Endometrial microvascular endothelial cells (primary cell): ENCODE results near the gene CRYL1. TPM values are rescaled to one million over a fixed set of nuclear protein-coding genes. Genes with fewer than 3 reads are reported as not detected.

Source experiments
- in situ Hi-C: cut with HindIII; loops from 2 replicates; pipeline ENCODE4 v1.10.0; 2017; ENCODE audit warnings: low sequenced_read_pairs, low pct_unique_long_range_greater_than_20kb; ENCODE audit errors: inconsistent ontology term
- total RNA-seq: library from RNA; depleted of rRNA; stranded (reverse); fragments of >200 nt; gene quantifications from one replicate; pipeline ENCODE4 v1.2.3, GENCODE V29; 2015; ENCODE audit errors: inconsistent ontology term

The CRYL1 gene
- total RNA-seq, 1 donor from 2014 or later: 53.2 TPM

DNA sequence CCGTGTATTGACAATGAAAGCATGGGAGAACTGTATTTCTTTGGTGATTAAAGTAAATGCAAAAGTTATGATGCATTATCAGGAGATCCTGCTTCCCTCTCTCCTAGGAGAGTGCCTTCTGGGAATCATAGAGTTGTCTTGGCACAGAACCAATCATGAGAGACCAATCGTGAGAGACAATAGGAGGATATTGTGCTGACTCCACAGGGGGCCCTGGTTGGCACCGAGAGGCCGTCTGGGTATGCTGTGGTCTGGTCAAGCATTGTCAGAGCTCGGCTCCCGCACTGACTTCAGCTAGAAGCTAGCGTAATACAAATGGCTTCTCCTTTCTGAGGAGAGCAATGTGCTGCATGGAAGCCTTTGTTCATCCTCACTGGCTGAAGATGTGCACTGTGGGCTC is 162.1 kb downstream of the CRYL1 start:
- in situ Hi-C loops: no loop called here

DNA sequence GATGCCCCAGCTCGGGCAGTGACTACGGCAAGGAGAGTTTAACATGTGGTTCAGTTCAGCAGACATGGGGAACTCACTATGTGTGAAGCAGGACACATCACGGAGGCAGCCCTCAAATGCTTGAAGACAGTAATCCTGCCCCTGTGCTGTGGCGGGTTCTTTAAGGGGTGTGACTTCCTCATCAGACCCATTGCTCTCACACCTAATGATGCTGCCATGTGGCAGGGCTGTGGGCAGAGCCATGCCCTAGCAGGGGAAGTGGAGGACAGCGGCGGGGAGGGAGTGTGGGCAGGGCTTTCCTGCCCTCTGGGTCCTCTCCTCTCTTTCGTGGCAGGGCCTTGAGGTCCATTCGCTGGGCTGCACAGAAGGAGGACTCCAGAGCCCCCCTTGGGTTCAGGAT is 162.5 kb downstream of the CRYL1 start:
- in situ Hi-C loops: no loop called here

DNA sequence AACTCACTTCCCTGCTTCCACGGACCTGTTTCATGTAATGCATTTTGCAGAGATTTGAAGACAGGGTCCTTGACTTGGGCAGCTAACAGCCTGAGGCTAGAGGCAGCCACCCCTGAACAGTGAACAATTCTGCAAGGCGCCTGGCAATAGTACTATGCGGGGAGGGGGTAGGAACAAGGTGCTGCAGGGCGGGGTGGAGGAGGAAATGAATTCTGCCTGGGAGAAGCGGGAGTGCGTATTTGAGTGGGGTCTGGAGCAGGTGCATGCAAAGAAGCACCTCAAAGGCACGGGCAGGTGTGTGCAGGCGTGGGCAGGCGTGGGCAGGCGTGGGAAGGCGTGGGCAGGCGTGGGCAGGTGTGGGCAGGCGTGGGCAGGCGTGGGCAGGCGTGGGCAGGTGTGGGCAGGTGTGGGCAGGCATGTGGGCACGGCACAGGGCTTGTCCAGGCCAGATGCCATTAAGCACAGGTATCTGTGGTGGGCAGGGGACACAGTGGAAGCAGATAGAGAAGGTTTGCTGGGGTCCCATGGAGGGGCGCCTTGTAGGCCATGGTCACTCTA is 163.1 kb downstream of the CRYL1 start:
- in situ Hi-C loops: no loop called here

DNA sequence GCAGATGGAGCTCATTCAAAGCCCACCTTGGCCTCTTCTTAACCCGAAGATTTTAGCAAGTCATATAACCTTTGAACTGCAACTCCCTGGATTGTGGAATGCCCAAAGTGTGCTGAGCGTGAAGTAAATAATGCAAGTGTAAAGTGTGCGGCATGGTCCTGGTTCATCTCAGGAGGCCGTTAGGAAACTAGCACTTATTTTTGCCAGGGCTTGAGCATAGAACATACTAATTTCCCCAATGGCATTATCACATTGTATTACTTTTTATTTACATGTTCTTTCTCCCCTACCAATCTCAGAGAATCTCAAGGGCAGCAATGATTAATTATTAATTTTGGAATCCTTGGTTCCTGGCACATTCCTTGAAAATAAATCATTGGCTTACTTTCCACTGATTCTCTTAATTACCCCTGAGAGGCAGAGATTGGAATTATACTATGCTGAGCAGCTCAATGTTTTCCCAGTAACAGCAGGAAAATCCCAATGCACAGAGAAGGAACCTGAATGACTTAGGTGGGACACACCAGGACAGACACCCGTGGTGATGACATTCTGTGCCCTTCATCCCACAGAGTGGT is 164.7 kb downstream of the CRYL1 start:
- in situ Hi-C loops: no loop called here

DNA sequence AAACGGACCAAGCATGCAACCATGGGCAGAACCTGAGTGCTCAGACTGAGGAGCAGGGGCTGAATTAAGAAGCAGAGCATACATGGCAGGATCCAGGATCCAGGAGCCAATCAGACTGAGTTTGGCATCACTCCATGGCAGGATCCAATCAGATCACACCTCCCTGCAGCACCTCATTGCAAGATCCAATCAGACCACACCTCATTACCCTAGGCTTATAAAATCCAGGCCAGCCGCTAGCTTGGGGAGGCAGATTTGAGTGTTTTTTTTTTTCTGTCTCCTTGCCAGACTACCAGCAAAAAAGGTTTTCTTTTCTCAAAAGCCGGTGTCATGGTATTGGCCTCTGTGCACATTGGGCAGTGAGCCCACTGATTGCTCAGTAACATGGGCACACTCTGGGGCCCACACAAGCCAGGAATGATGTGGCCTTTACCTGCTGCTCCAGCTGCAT is 165.6 kb downstream of the CRYL1 start:
- in situ Hi-C loops: no loop called here

DNA sequence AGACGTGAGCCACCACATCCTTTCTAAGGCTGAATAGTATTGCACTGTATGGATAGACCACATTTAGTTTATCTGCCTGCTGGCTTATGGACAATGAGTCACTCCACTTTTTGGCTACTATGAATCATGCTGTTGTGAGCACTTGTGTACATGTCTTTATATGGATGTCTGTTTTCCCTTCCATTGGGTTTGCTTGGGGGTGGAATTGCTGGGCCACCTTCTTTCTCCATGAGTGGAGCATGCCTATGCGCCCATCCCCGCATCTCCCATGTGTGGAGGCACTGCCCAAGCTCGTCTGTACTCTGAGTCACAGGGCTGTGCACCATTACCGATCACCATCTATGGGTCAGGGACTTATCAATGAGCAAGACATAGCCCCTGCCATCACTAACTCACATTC is 166.3 kb downstream of the CRYL1 start:
- in situ Hi-C loops: no loop called here

DNA sequence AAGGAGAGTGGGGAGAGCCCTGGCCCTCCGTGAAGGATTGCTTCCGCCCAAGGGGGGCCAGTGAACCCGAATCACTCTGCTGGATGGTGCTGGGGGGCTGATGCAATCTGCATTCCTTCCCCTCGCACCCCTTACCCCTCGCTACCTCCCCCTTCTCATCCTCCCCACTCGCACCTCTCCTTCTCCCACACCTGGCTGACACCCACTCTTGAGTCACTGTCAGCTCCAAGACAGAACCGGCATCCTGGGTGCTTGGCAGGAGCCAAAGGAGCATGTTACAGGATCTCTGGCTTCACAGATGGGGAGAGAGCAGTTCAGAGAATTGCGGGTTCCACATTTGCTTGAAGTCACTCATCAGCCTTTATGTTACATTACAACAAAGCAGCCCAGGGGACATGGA is 167.6 kb downstream of the CRYL1 start:
- in situ Hi-C loops: no loop called here

DNA sequence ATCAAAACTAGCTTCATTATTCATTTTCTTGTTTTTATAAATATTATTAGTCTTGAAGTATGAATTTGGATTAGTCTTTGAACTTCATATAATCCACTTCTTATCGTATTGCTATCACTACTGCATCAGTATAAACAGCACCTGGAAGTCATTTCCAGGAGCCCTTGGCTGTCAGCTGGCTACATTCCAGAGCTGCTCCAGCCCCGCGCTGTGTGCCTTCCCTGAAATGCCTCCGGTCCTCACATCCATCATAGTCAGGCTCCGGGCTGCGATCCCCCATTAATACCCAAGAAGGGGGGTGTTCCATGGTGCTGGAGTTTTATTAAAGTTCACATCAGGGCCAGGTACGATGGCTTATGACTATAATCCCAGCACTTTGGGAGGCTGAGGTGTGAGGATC is 169.2 kb downstream of the CRYL1 start:
- in situ Hi-C loops: no loop called here

DNA sequence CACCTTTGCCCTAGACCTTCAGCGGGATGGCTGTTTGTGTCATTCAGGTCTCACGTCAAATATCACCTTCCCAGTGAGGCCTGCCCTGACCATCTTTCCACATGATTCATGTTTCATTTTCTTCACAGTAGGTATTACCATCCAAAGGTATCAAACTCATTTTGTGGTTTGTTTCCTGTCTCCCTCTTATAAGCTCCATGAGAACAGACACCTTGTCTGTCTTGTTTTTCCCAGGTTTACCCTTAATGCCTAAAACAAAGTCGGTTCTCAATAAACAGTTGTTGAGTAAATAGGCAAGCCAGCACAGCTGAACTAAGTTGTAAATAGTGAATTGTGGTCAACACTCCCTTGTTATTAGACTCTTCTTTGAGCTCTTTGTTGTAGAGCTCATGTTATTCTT is 170.9 kb downstream of the CRYL1 start:
- in situ Hi-C loops: no loop called here

DNA sequence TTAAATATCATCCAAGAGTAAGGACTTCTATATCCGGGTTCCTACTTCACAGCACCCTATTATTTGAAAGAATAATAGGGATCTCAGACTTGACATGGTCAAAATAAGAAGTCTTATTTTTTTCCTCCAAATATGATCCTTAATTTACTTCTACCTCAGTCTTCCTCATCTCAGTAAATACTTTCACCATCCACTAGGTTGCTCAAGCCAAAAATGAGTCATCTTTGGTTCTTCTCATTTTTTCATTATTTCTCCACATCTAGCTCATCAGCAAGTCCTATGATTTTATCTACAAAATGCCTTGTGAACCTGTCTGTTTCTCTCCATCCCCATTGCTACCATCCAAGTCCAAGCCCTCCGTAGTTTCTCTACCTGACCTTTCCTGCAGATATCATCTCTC is 171.7 kb downstream of the CRYL1 start:
- in situ Hi-C loops: no loop called here

Other genes with a start within 250 kb of the CRYL1 start
- 7.8 TPM for gene IFT88, start 41.3 kb upstream of the CRYL1 start, total RNA-seq
- 1.8 TPM for gene IL17D, start 177.8 kb upstream of the CRYL1 start, total RNA-seq
- 27.7 TPM for gene EEF1AKMT1, start 248.1 kb upstream of the CRYL1 start, total RNA-seq